Ishikawa (cell line): ENCODE data around the gene PLCB3.

ENCODE experiments used
- EP300 ChIP-seq: IDR thresholded peaks from 2 replicates; pipeline ENCODE4 v1.6.1; 2012; ENCODE audit warnings: borderline replicate concordance
- FOXM1 ChIP-seq: IDR thresholded peaks from 2 replicates; pipeline ENCODE4 v1.6.1; 2012; ENCODE audit warnings: low read depth, borderline replicate concordance
- ZBTB7A ChIP-seq: IDR thresholded peaks from 2 replicates; pipeline ENCODE4 v1.6.1; 2012; ENCODE audit warnings: low read depth
- TF ChIP-seq, protein P1 (sequence below): IDR thresholded peaks from 2 replicates; pipeline ENCODE4 v1.6.1; 2012; ENCODE audit warnings: low read depth, mild to moderate bottlenecking

- TF ChIP-seq EP300 (no peak), FOXM1 (no peak), ZBTB7A (no peak)
- TF ChIP-seq, protein P1, sequence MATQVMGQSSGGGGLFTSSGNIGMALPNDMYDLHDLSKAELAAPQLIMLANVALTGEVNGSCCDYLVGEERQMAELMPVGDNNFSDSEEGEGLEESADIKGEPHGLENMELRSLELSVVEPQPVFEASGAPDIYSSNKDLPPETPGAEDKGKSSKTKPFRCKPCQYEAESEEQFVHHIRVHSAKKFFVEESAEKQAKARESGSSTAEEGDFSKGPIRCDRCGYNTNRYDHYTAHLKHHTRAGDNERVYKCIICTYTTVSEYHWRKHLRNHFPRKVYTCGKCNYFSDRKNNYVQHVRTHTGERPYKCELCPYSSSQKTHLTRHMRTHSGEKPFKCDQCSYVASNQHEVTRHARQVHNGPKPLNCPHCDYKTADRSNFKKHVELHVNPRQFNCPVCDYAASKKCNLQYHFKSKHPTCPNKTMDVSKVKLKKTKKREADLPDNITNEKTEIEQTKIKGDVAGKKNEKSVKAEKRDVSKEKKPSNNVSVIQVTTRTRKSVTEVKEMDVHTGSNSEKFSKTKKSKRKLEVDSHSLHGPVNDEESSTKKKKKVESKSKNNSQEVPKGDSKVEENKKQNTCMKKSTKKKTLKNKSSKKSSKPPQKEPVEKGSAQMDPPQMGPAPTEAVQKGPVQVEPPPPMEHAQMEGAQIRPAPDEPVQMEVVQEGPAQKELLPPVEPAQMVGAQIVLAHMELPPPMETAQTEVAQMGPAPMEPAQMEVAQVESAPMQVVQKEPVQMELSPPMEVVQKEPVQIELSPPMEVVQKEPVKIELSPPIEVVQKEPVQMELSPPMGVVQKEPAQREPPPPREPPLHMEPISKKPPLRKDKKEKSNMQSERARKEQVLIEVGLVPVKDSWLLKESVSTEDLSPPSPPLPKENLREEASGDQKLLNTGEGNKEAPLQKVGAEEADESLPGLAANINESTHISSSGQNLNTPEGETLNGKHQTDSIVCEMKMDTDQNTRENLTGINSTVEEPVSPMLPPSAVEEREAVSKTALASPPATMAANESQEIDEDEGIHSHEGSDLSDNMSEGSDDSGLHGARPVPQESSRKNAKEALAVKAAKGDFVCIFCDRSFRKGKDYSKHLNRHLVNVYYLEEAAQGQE = no peak
Measured at GRCh38 chr11:64268893-64269539, 17.7 kb downstream of the PLCB3 start.
